BLaER1 (cell line): ENCODE data around the gene KSR1.
A peak's percentile ranks its signal among the peaks of the same experiment; 100 is the strongest.
"Not testable (repeated sequence)": the region's sequence is repeated elsewhere in the genome, so short reads cannot be mapped to it uniquely, and the experiment has no call there.

Source experiments
- H3K27ac ChIP-seq: shearing (Covaris generic); formaldehyde crosslinking; 2 replicates; pipeline ENCODE4 v1.8.1; 2022
- H3K27me3 ChIP-seq: shearing (Covaris generic); formaldehyde crosslinking; 2 replicates; pipeline ENCODE4 v1.8.1; 2022
- H3K36me3 ChIP-seq: shearing (Covaris generic); formaldehyde crosslinking; 2 replicates; pipeline ENCODE4 v1.8.1; 2022
- H3K4me1 ChIP-seq: shearing (Covaris generic); formaldehyde crosslinking; 2 replicates; pipeline ENCODE4 v1.8.1; 2022
- H3K4me2 ChIP-seq: shearing (Covaris generic); formaldehyde crosslinking; 2 replicates; pipeline ENCODE4 v1.8.1; 2022
- H3K4me3 ChIP-seq: shearing (Covaris generic); formaldehyde crosslinking; 2 replicates; pipeline ENCODE4 v1.8.1; 2022
- H3K9ac ChIP-seq: shearing (Covaris generic); formaldehyde crosslinking; 2 replicates; pipeline ENCODE4 v1.8.1; 2022
- H3K9me3 ChIP-seq: shearing (Covaris generic); formaldehyde crosslinking; 2 replicates; pipeline ENCODE4 v1.8.1; 2022
- H4K20me1 ChIP-seq: shearing (Covaris generic); formaldehyde crosslinking; 2 replicates; pipeline ENCODE4 v1.8.1; 2022
- Cebpa-rat ChIP-seq: shearing (Covaris generic); IDR thresholded peaks from 2 replicates; pipeline ENCODE4 v1.8.1; 2022

Gene KSR1

GRCh38 chr17:27460196-27460725 is 4.0 kb downstream of the KSR1 start:
- peaks cover 22% of the 10 kb centered on the region for H3K27me3 ChIP-seq
- no peak overlapping the region for H3K4me2 ChIP-seq
- no peak overlapping the region for H3K4me3 ChIP-seq
- TF ChIP-seq Cebpa-rat, result no peak
- H3K4me1 ChIP-seq, result peaks cover 35% of the 10 kb centered on the region
- H3K36me3 ChIP-seq, result no peaks in the 10 kb centered on the region
- peaks cover 63% of the 10 kb centered on the region for H4K20me1 ChIP-seq
- no peaks in the 10 kb centered on the region for H3K9me3 ChIP-seq
- no peak overlapping the region for H3K9ac ChIP-seq
- no peak overlapping the region for H3K27ac ChIP-seq

DNA sequence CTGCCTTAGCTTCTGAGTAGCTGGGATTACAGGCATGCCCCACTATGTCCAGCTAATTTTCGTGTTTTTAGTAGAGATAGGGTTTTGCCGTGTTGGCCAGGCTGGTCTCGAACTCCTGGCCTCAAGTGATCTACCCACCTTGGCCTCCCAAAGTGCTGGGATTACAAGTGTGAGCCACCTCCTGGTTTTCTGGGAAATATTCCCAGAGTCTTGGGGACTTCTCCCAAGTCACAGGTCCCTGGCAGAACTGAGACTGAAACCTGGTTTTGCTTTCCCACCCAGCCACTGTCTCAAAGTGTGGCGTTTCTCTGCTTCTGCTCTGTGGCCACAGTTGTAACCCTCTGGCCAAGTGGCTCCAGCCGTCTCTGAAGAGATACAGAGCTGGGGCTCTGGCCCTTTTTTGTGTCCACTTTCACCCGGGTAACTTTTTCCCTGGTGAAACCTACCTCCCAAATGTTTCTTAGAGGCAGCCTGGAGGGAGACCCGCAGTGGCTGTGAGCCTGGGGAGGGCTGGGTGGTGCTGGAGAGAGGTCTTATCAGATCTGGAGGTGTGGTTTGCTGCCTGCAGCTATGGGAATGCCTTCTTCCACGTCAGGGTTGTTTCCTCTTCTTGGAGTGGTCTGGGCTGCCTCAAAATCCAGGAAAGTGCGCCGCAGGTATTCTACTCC is 5.1 kb downstream of the KSR1 start:
- Histone ChIP-seq H3K9me3 (no peaks in the 10 kb centered on the region), H3K4me1 (peaks cover 40% of the 10 kb centered on the region), H3K9ac (no peak overlapping the region), H3K4me2 (no peak overlapping the region), H3K36me3 (no peaks in the 10 kb centered on the region), H3K27ac (no peak overlapping the region), H4K20me1 (peaks cover 63% of the 10 kb centered on the region), H3K27me3 (peaks cover 22% of the 10 kb centered on the region), H3K4me3 (no peak overlapping the region)
- no peak for TF ChIP-seq Cebpa-rat

DNA sequence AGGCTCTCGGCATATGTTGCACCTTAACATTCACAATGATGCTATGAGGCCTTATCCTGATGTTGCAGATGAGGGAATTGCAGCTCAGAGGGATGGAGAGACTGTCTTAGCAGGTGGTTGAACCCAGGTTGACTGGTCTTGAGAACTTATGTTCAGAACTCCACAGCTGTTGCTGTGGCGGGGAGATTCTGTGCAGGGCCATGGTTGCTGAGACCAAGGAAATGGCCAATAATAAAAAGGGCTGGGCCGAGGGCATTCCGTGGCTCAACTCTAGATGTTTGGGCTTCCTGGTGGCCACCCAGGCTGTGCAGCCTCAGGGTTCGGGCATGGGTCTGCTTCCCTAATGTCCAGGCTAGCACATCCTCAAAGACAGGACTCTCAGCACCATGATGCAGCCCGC is 5.9 kb downstream of the KSR1 start:
- TF ChIP-seq Cebpa-rat, result no peak
- peaks cover 17% of the 10 kb centered on the region for H3K27me3 ChIP-seq
- H3K9me3 ChIP-seq, result no peaks in the 10 kb centered on the region
- H3K27ac ChIP-seq, result no peak overlapping the region
- H4K20me1 ChIP-seq, result peaks cover 59% of the 10 kb centered on the region
- no peak overlapping the region for H3K4me2 ChIP-seq
- H3K4me1 ChIP-seq, result peaks cover 44% of the 10 kb centered on the region
- no peak overlapping the region for H3K4me3 ChIP-seq
- no peak overlapping the region for H3K9ac ChIP-seq
- H3K36me3 ChIP-seq, result no peaks in the 10 kb centered on the region

DNA sequence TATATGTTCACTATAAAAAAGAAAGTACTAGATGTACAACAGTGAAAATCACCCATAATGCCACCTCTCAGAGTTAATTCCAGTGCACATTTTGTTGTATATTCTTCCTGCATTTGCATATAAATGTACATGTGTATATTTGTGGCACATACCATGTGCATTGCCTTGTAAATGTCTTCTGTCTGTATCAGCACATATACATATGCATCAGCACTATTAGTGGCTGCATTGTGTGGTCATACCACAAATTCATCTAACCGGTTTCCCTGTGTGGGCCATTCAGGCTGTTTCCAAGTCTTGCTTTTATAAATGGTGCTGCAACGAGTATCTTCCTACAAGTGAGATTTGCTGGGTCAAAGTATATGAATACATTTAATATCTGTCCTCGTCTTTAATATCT is 6.5 kb downstream of the KSR1 start:
- 0 out of 2 replicates have a peak overlapping the region, but pooled peaks have one; percentile 20 for H3K4me2 ChIP-seq
- no peak overlapping the region for H3K9ac ChIP-seq
- H4K20me1 ChIP-seq, result peaks cover 53% of the 10 kb centered on the region
- peaks cover 11% of the 10 kb centered on the region for H3K27me3 ChIP-seq
- H3K9me3 ChIP-seq, result no peaks in the 10 kb centered on the region
- H3K27ac ChIP-seq, result no peak overlapping the region
- H3K36me3 ChIP-seq, result no peaks in the 10 kb centered on the region
- peaks cover 38% of the 10 kb centered on the region for H3K4me1 ChIP-seq
- TF ChIP-seq Cebpa-rat, result no peak
- H3K4me3 ChIP-seq, result no peak overlapping the region

DNA sequence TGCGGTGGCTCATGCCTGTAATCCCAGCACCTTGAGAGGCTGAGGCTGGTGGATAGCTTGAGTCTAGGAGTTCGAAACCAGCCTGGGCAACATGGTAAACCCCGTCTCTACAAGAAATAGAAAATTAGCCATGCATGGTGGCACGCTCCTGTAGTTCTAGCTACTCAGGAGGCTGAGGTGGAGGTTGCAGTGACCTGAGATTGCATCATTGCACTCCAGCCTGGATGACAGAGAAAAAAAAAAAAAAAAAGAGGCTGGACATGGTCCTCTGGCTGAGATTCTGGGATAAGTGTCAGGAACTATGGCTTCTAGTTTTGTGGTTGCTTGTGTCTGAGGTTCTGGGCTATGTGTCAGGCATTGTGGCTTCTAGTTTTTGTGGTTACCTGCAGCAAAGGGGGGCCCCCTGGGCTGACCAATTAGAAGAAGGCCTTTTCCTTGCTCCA is 7.0 kb downstream of the KSR1 start:
- peak overlapping the region; percentile 20 for H3K4me2 ChIP-seq
- peaks cover 6% of the 10 kb centered on the region for H3K27me3 ChIP-seq
- no peaks in the 10 kb centered on the region for H3K36me3 ChIP-seq
- no peak overlapping the region for H3K27ac ChIP-seq
- H3K9me3 ChIP-seq, result no peaks in the 10 kb centered on the region
- H3K4me3 ChIP-seq, result no peak overlapping the region
- H3K4me1 ChIP-seq, result peaks cover 33% of the 10 kb centered on the region
- H4K20me1 ChIP-seq, result peaks cover 48% of the 10 kb centered on the region
- no peak for TF ChIP-seq Cebpa-rat
- H3K9ac ChIP-seq, result no peak overlapping the region

DNA sequence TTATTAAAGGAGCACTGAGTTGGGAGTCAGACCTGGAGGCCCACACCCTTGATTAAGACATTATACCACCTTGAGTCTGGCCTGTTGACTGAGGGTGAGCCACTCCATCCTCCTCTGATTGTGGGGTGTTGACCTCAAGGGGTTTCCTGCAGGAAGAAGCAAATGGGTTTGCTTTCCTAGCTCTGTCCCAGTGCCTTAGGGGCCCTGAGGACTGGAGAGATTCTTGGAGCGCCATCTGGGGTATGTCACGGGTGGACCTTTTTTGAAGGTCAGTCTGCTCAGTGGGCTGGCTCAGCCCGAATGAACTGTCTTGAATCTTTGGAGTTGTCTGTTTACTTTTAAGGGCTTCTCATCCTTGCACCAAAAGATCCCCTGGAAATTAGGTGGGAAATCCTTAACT is 7.8 kb downstream of the KSR1 start:
- H3K4me2 ChIP-seq, H3K27me3 ChIP-seq, H3K27ac ChIP-seq, H3K36me3 ChIP-seq, H3K4me3 ChIP-seq, H3K9me3 ChIP-seq, H3K9ac ChIP-seq: not testable (repeated sequence)
- H4K20me1 ChIP-seq, result peaks cover 40% of the 10 kb centered on the region
- H3K4me1 ChIP-seq, result peaks cover 26% of the 10 kb centered on the region

DNA sequence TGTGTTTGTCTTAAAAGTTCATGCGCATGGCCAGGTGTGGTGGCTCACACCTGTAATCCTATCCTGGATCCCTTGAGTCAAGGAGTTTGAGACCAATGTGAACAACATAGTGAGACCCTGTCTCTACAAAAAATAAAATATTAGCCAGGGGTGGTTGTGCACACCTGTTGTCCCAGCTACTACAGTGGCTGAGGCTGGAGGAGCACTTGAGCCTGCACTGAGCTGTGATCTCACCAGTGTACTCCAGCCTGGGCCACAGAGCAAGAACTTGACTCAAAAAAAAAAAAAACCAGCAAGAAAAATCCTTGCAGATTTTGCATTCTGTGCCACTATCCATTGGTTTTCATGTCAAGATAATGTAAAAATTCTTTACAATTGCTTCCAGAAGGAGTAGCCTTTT is 8.2 kb downstream of the KSR1 start:
- Histone ChIP-seq H3K27ac (no peak overlapping the region), H3K4me3 (no peak overlapping the region), H3K27me3 (no peaks in the 10 kb centered on the region), H3K9me3 (no peaks in the 10 kb centered on the region), H3K4me2 (no peak overlapping the region), H3K36me3 (no peaks in the 10 kb centered on the region), H3K4me1 (peaks cover 26% of the 10 kb centered on the region), H3K9ac (no peak overlapping the region), H4K20me1 (peaks cover 36% of the 10 kb centered on the region)
- no peak for TF ChIP-seq Cebpa-rat

- H3K27ac ChIP-seq, H3K9me3 ChIP-seq, H3K36me3 ChIP-seq, H3K4me3 ChIP-seq, H3K27me3 ChIP-seq, H3K9ac ChIP-seq: not testable (repeated sequence)
- peak overlapping the region; percentile 69 for H3K4me2 ChIP-seq
- peaks cover 21% of the 10 kb centered on the region; the same call in 1 of the 2 replicates for H4K20me1 ChIP-seq
- H3K4me1 ChIP-seq, result peaks cover 26% of the 10 kb centered on the region
These were observed 9.6 kb downstream of the KSR1 start for GRCh38 chr17:27465875-27466274.

- Histone ChIP-seq H3K27ac (0 out of 2 replicates have a peak overlapping the region, but pooled peaks have one; percentile 9), H3K4me1 (peaks cover 29% of the 10 kb centered on the region), H3K36me3 (no peaks in the 10 kb centered on the region), H3K4me2 (peak overlapping the region; percentile 69), H4K20me1 (peaks cover 21% of the 10 kb centered on the region; the same call in 1 of the 2 replicates), H3K9ac (0 out of 2 replicates have a peak overlapping the region, but pooled peaks have one; percentile 3), H3K27me3 (no peaks in the 10 kb centered on the region), H3K9me3 (no peaks in the 10 kb centered on the region), H3K4me3 (no peak overlapping the region)
- no peak for TF ChIP-seq Cebpa-rat
These were observed 10.1 kb downstream of the KSR1 start for GRCh38 chr17:27466376-27466742.

DNA sequence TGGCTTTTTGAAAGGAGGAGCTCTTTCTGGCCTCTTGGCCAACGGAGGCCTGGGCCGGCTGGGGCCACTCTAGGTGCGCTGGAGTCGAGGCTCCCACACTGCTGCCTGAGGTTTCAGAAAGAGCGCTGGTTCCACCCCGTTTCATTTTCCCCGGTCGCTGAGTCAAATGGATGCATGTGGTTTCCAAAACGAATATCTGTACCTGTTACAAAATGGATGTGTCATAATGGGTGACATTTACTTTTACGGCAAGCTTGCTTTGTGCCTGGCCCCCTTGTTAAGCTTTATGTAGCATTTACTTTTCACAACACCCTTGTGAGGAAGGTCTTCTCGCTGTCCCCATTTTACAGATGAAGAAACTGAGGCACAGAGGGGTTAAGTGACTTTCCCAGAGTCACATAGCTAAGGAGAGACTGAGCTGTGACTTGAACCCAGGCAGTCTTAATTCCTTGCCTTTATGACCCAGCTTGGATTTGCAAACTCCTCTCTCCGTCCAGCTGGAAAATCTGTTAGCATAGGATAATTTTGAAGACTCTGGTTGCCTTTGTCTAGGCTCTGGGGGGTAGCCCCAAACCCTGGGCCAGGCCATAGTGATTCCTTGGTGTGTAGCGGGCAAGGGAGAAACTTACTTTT is 10.6 kb downstream of the KSR1 start:
- no peak overlapping the region for H3K4me3 ChIP-seq
- no peaks in the 10 kb centered on the region for H3K36me3 ChIP-seq
- H3K9ac ChIP-seq, result 0 out of 2 replicates have a peak overlapping the region, but pooled peaks have one; percentile 3
- peaks cover 16% of the 10 kb centered on the region; the same call in 1 of the 2 replicates for H4K20me1 ChIP-seq
- H3K4me2 ChIP-seq, result peak overlapping the region; percentile 69
- no peak for TF ChIP-seq Cebpa-rat
- 0 out of 2 replicates have a peak overlapping the region, but pooled peaks have one; percentile 9 for H3K27ac ChIP-seq
- no peaks in the 10 kb centered on the region for H3K27me3 ChIP-seq
- no peaks in the 10 kb centered on the region for H3K9me3 ChIP-seq
- H3K4me1 ChIP-seq, result peaks cover 34% of the 10 kb centered on the region
